ENCODE measurements around the gene LRG1.

DNA sequence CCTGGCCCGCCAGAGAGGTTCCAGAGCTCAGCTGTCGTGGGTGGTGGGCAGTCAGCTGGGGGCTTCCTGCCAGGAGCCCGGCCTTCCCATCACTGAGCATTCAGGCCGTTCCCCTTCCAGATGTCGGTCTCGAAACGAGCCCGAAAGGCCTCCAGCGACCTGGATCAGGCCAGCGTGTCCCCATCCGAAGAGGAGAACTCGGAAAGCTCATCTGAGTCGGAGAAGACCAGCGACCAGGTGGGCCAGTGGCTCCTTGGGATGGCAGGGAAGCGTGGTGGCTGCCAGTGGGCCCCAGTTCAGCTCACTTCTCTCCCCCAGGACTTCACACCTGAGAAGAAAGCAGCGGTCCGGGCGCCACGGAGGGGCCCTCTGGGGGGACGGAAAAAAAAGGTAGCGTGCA, 48.4 kb downstream of the LRG1 start:
- TF ChIP-seq POLR2A (IDR thresholded peaks at IDR 0.05) (no peak), EP300 (IDR thresholded peaks at IDR 0.05) (no peak)
- TF ChIP-seq, protein P1, sequence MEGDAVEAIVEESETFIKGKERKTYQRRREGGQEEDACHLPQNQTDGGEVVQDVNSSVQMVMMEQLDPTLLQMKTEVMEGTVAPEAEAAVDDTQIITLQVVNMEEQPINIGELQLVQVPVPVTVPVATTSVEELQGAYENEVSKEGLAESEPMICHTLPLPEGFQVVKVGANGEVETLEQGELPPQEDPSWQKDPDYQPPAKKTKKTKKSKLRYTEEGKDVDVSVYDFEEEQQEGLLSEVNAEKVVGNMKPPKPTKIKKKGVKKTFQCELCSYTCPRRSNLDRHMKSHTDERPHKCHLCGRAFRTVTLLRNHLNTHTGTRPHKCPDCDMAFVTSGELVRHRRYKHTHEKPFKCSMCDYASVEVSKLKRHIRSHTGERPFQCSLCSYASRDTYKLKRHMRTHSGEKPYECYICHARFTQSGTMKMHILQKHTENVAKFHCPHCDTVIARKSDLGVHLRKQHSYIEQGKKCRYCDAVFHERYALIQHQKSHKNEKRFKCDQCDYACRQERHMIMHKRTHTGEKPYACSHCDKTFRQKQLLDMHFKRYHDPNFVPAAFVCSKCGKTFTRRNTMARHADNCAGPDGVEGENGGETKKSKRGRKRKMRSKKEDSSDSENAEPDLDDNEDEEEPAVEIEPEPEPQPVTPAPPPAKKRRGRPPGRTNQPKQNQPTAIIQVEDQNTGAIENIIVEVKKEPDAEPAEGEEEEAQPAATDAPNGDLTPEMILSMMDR (IDR thresholded peaks at IDR 0.05), result no peak

Data from ovary (tissue), 3 donors.